Stimulated activated CD4-positive, alpha-beta T cell treated with anti-CD3 and anti-CD28 coated beads, Interleukin-4, amount 100 ng/mL, for 48 hours (primary cell): ENCODE data around the gene SRP68.
"Not testable (repeated sequence)": the region's sequence is repeated elsewhere in the genome, so short reads cannot be mapped to it uniquely, and the experiment has no call there.

Experiments used
- DNase-seq, 2 donors: peaks; one replicate each; pipeline ENCODE4 v3.0.0-alpha.2; 2020; ENCODE audit warnings: low read depth in 2 of 2

Gene SRP68

DNA sequence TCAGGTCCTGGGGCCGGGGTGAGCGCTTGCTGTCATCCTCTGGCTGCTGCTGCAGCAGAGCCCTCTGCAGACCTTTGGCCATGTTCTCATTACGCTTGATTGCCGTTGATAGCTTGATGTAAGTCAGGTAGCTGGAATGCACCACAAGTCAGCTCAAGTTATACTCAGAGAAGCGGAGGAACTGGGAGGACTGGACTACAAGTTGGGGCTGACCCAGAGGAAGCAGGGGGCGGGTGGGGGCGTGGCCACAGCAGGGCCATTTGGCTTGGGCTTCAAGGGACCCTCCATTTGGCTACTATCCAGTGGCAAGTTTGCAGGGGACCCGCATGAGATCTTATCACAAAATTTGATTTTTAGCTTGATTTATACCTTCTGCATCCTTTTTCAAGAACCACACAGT is 26.3 kb downstream of the SRP68 start:
- no peak for DNase-seq

- DNase-seq, result not testable (repeated sequence)
Observed at GRCh38 chr17:76044475-76045007, 27.8 kb downstream of the SRP68 start.

DNA sequence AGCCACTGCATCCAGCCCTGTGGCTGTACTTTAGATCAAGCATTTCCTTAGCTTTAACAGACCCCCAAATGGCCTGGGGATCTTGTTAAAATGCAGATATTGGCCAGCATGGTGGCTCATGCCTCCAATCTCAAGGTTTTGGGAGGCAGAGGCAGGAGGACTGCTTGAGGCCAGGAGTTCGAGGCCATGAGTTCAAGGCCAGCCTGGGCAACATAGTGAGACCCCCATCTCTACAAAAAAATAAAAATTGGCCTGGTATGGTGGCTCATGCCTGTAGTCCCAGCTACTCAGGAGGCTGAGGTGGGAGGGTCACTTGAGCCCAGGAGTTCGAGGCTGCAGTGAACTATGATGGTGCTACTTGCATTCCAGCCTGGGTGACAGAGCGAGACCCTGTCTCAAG is 29.4 kb downstream of the SRP68 start:
- DNase-seq, result not testable (repeated sequence)

DNA sequence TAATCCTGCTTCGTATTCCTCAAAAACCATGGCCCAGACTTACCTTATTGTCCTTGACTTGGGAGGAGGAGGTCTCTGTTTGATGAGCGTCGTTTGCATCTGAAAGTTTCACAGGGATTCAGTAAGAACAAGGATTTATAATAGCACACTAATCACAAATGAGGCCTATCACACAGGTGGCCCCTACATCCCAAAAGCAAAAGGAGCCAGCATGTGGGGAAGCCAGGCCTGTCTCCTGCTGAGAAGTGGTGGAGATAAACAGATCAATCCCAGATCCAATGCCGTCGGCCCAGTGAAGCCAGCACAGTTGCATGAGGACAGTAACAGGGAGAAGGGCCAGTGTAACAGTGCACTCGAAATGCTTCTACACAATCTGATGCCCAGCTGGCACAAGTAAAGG is 31.9 kb downstream of the SRP68 start:
- DNase-seq, result no peak

DNA sequence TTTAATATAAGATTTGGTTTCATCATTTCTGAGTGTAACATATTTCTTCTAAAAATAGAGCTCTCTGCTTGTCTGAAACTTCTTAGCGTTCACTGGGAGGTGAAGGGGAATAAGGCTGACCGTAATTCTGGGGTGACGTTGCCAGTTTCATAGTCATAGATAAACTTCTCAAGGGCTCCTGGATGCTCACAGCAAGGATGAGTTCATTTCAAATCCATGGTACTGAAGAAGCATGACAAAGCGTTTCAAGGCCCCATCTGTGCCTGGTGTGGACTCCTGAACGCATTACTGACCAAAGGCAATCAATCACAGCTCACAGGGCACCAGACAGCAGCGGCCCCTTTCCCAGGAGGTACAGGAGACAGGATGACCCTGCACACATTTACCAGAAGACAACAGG is 33.2 kb downstream of the SRP68 start:
- no peak for DNase-seq

DNA sequence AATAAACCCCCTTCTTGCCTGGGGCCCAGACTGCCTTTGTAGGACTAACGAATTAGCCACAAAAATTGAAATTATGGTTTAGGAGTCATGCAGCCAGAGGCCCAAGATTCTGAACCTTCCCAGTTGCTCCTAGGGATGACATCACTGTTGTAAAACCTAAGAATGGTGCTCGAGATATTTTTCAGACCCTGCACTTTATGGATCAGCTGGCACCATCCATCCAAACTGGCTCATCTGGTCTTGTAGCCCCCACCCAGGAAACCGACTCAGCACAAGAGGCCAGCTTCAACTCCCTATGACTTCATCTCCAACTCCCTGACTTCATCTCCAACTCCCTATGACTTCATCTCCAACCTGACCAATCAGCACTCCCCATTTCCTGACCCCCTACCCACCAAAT is 34.3 kb downstream of the SRP68 start:
- DNase-seq, result no peak

DNA sequence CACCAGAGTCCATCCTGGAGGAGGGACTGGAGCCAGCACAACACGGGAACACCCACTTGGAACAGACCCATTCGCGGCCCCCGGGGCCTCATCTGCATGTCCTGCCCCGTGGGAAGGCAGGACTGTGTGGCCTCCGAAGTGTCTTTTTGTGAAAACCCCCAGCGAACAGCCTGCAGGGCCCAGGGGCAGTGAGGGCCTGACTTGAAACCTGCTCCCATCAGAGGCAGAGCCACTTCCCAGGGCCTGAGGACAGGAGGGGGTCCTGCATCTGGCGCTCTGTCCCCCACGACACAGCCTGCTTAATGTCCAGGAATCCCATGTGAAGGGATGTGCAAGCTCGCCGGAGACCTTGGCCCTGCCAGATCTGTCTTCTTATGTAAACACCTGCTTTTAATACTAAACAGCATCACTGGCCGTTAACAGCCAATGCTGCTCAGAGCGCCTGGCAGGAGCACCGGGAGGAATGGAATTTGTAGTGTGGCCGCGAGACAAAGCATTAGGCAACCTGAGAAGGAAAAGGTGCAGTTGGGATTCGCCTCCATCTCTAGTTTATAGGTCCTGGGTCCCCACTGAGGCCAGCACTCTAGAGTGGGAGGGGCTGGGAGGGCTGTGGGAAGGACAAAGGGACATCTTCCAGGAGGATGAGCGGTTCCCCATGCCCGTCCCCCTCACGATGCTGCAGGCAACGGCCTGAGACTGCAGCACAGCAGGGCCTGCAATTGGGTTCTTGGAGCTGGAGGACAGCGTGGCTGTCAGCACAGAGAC is 35.6 kb downstream of the SRP68 start:
- no peak for DNase-seq

GRCh38 chr17:76034428-76035350 is 37.6 kb downstream of the SRP68 start:
- DNase-seq, result no peak

DNA sequence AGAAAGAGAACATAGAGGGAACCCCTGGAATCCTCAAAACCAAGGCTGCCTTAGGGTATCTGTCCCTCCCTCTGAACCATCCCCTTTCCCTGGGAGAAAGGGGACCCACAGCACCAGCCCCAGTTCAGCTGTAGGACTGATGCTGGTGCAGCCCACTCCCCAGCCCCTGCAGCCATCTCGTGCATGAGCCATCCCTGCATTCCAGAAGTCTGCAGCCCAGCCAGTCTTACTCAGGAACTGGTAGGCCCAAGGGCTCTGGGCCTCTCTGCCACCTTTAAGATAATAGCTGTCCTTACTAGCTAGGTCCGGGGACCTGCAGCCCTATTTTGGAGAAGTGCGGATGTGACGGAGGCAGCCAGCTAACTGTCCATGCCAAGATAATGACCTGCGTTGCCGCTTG is 39.2 kb downstream of the SRP68 start:
- DNase-seq, result no peak

GRCh38 chr17:76032780-76033108 is 39.6 kb downstream of the SRP68 start:
- DNase-seq, result no peak

DNA sequence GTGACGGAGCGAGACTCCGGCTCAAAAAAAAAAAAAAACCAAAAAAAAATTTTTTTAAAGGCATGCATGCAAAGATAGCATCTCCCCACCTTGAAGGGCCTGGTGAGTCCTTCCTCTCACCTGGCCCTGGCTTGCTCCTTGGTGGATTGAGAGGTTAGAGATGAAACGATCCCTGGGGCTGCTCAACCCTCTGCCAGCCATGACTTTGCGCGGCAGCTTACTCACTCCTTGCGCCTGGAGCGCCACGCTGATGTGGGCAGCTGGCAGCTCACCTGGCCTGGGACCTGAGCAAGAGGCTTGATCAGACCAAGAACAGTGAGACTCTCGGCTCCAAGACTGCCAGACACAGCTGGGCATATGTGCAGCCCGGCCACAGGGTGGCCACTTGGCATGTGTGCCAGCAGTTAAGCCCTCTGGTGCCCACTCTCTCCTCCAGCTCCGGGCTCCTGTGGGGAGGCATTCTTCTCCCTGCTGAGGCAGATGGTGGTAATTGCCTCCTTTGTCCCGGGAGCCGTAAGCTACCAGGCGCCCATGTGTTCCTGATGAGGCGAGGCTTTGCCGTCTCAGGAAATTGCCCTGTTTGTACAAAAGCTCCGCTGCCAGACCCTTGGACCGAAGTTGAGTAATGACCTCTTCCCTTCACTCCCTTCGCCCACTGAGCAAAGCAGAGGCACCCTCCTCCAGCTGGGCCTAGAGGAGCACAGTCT is 40.1 kb downstream of the SRP68 start:
- DNase-seq, result no peak

DNA sequence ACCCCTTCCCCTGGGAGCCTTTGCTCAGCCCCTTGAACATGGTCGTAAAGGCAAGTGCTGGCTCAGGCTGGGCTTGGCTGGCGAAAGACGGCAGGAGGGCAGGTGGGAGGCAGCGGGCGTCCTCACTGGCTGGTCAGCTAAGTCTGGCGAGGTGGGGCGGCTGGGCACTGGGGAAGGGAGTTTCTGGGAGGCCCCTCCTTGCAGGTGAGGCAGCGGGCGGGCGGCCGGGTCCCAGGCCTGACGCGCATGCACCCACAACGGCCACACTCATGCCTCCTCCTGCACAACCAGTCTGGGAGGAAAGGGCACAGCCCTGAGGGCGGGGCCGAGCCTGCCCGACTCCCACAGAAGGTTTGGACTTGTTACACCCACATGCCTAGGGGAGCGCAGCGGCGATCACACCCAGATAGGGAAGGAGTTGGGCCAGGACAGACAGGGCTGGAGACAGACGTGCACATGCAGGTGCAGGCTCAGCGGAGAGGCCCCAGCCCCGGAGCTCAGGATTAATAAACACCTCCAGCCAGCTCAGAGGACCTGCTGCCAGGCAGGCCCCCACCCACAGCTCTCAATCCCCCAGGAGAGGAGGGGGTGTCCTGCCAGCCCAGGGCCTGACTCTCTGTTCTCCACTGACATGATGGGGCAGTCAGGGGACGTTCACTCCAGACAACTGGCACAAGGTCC is 45.0 kb downstream of the SRP68 start, which contains the start of gene EVPL:
EVPL (minus strand) TSS at position 148 of the 681 bp plus-strand sequence; CDS start at position 40, 108 bp downstream.
- no peak for DNase-seq

DNA sequence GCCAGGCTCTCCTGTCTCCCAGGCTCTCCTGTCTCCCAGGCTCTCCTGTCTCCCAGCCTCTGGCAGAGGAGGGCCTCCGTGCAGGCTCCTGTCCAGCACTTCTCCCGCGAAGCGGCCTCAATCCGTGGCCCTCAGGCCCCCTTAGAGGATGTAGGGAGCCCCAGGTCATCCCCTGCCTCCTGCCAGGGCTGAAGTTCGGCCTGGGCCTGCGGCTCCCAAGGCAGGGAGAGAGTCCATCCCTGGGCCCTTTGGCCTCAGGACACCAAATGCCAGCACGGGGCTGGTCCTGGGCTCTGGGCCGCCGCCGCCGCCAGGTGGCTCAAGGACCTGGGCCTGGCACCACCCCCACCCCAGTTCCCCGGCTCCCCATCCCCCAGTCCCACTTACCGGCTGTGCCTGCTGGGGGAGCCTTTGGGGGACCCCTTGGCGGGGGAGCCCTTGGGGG is 45.6 kb downstream of the SRP68 start:
- DNase-seq, result no peak

DNA sequence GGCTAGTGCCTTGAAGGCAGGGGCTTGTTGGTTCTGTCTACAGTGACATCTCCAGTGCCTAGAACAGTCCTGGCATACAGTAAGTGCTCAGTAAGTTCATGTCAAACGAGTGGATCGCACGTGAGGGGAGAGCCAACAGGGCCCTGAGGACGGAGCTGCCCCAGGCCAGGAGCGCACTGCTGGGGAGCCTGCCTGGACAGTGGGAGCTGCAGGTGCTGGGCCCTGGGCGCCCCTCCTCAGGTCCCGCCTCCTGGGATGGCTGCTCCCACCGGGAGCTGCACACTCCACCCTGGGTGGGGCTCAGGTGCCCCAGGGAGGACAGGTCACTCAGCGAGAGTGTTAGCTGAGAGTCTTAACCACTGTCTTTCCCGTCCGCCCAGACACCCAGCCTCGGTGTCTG is 47.0 kb downstream of the SRP68 start:
- no peak for DNase-seq

GRCh38 chr17:76024353-76024752 is 48.0 kb downstream of the SRP68 start:
- no peak for DNase-seq

GRCh38 chr17:76023900-76024237 is 48.4 kb downstream of the SRP68 start:
- no peak for DNase-seq

- no peak for DNase-seq
Observed at GRCh38 chr17:76022973-76023899, 49.1 kb downstream of the SRP68 start.

DNA sequence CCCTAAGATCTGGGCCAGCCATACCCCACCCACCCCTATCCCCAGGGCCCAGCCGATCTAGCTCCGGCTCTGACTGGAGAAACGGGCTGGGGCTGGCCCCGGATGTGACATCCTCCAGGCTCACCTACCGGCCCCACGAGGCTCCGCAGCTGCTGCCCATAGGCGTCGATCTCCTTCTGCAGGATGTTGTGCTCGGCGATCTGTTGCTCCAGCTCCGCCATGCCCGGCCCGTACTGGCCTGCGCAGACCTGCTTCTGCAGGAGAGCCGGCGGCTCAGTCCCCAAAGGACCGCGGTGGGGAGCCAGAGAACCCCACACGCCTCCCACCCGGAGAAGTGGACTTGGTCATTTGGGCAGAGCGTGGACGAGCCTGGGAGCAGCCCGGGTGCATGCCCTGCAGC is 50.0 kb downstream of the SRP68 start:
- no peak for DNase-seq

DNA sequence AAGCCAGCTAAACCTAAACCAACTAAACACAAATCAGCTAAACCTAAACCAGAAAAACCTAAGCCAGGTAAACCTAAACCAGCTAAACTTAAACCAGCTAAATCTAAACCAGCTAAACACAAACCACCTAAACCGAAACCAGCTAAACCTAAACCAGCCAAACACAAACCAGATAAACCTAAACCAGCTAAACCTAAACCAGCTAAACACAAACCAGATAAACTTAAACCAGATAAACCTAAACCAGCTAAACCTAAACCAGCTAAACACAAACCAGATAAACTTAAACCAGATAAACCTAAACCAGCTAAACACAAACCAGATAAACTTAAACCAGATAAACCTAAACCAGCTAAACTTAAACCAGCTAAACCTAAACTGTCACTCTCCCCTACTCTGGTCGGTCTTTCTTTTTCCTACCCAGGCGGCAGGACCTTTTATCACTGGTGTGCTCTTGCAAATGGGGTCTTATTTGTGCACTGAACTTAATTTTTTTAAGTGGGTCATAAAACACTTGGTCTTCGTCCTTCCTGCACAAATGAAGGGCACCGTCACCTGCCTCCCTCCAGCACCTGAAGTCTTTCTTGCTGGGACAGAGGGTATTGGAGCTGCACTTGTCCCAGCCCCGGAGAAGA is 52.4 kb downstream of the SRP68 start:
- no peak for DNase-seq

DNA sequence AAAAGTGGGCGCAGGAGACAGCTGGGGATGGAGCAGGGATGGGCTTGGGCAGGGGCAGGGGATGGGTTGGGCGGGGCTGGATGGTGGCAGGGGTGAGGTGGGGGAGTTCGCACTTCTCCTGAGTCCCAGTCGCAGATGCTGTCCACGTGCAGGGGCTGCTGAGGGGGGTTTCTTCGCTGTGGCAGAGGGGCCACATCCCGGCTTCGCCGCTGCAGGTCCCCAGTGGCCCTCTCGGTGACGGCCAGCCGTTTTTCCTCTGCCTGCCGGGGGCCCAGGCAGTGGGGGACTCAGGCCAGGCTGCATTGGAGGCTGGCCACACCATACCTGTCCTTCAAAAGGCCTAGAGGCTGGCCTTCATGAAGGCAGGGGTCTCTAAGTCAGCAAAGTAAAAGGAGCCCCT is 53.5 kb downstream of the SRP68 start:
- no peak for DNase-seq
